ENCODE measurements around the gene ABCB6. TPM values are rescaled to one million over a fixed set of nuclear protein-coding genes. Genes with fewer than 3 reads are reported as not detected.
"Not testable (repeated sequence)": the region's sequence is repeated elsewhere in the genome, so short reads cannot be mapped to it uniquely, and the experiment has no call there.

The ABCB6 gene
- 10 to 100 TPM; 14.2 to 23.0 TPM for total RNA-seq
- long read RNA-seq, transcript ABCB6-201 (19 exons, 3,045 nt) = major isoform, 48 of 56 reads
- long read RNA-seq, partial matches to known transcripts = 2 of 56 reads
- long read RNA-seq, other reads (novel, unspliced or antisense) = 5 of 56 reads

DNA sequence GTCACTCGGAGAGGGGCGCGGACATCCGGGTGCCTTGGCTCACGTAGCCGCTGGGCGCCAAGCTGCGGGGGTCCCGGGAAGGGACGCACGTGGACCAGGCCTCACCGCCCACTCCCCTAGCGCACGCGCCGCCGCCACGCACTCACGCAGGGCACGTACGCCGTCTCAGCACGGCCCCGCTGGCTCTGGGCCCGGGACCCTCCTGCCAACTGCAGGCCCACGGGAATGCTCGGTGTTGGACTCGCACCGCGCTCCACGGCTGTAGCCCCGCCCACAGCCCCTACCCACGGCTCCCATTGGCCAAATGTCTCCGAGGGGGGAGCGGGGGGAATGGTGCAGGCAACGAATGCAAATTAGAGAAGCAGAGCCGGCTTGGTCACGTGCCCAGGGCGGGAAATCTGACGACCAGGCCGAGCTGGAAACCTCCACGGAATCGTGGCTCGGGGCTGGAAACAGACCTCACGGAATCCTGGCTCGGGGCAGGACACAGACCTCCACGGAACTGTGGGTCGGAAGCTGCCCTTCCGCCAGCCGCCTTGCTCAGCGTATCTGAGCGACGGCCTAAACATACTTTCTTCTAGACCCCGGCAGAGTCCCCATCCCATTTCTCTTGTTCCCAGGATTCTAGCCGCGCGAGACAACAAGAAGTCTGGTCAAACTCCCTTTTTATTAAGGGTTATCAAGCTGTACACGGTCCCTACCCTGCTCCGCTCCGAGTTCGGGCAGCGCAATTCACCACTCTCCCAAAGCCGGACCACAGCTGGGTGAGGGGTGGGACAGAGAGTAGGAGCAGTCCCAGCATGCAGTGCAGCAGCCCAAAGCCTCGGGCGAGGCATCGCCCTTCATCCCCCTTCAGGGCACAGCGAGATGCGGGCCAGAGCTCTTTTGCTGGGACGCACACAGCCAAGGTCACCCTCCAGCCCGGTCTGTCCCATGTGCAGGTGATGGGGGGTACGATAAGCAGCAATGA, at the start of gene ABCB6:
TSS of gene ABCB6 (minus strand) at position 227 of the 970 bp plus-strand sequence. CDS start 285 bp downstream, outside the sequence.
- intact Hi-C loops (cut with DNase I) = loop anchor here (5.0 kb wide), 1 partner anchor 42 kb away; the partner anchor contains the start of genes CNPPD1 (in 2 of the 2) and RETREG2 (in 2 of the 2)
- peak; percentile 91 for ATAC-seq
- peak; percentile 99 for DNase-seq

DNA sequence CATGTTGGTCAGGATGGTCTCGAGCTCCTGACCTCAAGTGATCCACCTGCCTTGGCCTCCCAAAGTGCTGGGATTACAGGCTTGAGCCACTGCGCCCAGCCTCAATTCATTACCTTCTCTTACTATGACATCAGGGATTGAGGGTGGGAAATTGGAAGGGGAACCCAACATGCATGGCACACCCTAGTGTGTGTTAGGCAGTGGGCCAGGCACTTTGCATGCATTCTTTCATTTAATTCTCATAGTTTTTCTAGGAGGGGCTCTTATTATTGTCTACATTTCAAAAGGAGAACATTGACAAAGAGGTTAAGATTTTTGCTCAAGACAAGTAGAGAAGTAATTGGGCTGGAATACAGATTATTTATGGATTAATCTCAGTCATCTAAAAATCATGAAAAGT, 49.5 kb upstream of the ABCB6 start:
- ATAC-seq (no peak), DNase-seq (no peak)
- intact Hi-C loops (cut with DNase I) = no loop called here

DNA sequence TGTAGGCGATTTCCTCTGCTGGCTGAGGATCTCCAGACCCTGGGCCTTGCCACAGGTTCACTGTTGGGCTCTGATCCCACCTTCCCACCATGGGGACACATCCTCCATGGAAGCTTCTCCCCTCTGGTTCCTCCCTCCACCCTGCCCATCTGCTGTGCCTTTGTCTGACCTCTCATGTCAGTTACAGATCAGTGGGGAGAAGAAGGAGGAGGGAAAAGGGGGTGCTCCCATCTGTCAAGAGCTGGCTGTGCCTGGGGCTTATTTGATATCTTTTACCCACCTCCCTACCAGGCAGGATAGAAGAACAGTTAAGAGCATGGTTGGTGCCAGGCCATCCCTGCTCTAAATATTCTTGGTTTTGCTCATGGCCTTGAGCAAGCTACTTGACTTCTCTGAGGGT, 48.1 kb upstream of the ABCB6 start:
- ATAC-seq (no peak), DNase-seq (no peak)
- intact Hi-C loops (cut with DNase I) = no loop called here

DNA sequence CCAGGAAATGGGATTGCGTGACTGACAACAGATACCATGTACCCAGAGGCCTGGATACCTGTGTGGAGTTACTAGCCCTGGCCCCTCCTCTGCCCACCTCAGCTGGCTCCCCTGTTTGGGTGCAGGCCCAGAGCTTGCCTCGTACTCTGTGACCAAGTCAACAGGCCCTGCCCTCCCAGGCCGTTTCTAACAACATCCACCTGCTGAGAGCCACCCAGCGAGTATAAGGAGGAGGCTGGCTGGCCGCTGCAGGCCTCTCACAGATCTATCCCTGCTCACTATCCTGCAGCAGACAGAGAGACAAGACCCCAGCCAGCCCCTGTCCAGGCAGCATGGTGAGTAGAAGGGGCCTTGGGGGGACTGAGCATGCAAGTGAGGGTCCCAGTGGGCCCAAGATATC, 47.5 kb upstream of the ABCB6 start:
- intact Hi-C loops (cut with DNase I) = no loop called here
- DNase-seq (no peak), ATAC-seq (no peak)

DNA sequence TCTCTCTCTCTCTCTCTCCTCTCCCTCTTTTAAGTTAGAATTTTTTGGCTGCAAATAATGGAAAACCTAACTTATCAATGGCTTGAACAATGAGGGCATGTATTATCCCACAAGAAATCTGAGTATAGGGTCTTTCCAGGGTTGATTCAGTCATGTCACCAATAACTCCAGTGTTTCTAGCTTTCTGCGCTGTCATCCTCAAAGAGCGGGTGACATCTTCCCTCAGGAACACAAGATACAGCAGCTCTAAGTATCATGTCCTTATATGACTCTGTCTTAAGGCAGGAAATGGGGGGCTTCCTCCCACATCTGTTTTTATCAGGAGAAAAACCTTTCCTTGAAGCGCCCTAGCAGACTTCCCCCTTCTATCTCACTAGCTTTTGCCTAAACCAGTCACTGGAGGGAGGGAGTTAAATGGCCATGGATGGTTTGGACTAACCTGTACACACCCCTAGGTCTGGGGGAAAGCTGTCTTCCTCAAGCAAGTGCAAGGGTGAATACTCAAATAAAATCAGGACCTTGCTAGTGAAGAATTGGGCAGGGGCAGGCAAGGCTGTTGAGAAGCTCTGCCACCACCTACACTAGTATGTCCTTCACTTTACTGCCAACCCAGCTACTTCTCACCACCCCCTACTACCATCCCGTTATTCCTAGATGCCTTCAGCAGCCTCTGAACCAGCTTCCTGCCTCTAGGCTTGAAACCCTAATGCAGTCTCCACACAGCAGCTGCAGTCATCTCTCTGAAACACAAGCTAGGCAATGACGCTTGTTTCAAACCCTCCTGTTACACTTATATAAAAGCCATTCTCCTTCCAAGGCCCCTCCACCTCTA, 42.5 kb upstream of the ABCB6 start:
- no peak for ATAC-seq
- intact Hi-C loops (cut with DNase I) = no loop called here
- DNase-seq = no peak

DNA sequence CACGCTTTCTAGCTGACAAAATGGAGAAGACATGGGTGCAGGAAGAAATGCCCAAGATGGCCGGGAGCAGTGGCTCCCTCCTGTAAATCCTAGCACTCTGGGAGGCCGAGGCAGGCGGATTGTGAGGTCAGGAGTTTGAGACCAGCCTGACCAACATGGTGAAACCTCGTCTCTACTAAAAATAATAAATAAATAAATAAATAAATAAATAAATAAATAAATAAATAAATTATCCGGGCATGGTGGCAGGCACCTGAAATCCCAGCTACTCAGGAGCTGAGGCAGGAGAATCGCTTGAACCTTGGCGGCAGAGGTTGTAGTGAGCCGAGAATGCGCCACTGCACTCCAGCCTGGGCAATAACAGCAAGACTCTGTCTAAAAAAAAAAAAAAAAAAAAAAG, 40.2 kb upstream of the ABCB6 start:
- intact Hi-C loops (cut with DNase I); DNase-seq; ATAC-seq: not testable (repeated sequence)

DNA sequence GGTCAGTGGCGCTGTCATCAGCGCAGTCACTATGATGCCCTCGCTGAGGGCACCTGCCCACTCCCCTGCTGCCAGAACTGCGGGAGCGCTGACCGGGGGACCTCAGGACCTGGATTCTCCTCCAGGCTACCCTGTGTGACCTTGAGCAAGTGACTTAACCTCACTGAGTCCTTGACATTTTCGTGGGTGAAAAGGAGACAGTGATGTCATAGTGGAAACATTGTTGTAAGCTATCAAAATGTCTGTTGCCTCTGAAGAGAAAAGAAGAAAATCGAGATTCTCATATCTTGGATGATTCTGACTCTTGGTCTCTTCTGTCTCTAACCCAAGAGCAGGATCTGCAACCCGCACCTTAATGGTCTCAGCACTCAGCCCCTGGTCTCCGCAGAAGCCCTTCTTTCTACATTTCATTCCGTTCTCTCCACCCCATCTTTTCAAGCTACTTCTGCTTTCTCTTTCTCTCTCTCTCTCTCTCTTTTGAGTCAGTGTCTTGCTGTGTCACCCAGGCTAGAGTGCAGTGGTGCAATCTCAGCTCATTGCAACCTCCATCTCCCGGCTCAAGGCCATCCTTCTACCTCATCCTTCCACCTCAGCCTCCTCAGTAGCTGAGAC, 35.9 kb upstream of the ABCB6 start:
- ATAC-seq (peak in 1 of 2 donors; percentile 7), DNase-seq (no peak)
- intact Hi-C loops (cut with DNase I) = no loop called here

DNA sequence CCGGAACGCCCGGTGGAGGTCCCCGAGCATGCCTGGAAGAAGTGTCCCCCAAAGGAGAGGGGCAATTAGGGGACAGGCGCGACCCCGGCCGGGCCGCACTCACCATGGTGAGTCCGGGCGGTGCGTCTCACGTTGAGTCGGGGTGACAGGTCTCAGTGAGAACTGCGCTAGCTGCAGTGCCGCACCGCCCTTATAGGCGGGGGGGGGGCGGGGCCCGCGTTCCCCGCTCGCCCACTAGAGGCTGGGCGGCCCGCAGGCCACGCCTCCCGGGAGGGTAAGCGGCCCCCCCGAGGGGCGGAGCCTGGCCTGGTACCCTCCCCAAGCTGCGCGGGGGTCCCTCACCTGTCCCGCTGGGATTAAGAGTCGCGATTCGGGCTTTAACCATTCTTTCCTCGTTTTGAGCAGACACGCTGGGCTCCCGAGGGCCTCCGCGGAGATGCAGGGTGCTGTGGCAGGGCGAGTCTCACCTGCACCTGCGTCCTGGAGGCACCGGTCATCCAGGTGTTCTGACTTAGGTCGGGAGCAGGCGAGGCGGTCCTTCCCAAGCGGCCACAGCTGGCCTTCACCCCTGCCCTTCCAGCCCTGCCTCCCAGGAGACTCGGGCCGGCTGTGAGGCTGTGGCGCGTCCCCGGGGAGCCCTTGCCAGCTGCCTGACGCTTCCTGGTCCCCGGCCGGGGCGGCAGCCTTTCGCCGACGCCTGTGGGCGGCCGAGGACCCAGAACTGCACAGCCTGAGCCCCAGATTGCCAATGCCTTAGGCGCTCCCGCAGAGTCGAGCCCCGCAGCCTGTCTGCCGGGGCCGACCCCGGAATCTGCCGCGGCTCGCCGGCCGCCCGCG, 35.2 kb upstream of the ABCB6 start, which contains the start of gene TUBA4A:
TSS of gene TUBA4A (minus strand) at position 166 of the 837 bp plus-strand sequence. CDS start at position 106, 60 bp downstream.
- peak; percentile 92 to 93 for ATAC-seq

DNA sequence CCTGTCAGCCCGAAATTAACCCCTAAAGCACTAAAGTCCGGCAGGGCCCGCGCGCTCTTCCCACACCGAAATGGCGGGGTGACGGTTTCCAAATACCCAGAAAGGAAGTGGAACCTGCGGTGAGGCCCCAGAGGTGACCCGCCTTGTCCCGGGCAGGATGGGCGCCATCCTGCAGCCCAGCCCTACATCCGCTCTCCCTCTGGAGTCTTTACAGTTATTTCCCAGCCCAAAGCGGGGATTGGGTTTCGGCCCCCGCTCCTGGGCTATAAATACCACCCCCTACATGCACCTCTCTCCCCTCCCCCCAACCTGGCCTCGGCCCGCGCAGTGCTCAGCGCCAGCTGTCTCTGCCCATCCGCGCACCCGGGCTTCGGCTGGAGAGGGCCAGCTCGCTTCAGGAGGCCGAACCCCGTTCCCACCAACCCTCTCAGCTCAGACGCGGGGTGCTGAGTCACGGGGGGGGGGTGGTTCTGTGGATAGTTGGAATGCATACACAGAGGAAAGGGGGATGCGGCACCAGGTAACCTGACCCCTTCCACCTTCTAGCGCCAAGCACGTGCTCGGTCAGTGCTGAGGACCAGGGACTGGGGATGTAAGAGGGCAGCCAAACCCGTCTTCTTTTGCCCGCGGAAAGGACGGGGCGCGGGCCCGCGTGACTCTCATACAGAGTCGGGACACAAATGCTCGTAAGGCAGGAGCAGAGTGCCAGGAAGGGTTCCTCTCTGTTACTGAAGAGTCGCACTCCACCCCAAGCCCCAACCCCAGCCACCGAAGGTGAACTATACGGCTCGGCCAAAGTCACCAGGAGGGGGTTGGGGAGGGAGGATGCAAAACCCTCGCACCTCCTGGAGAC, 34.4 kb upstream of the ABCB6 start, which contains the start of gene TUBA4B:
TSS of gene TUBA4B (plus strand) at position 344 of the 853 bp plus-strand sequence. CDS start at position 509, 165 bp downstream.
- DNase-seq = no peak
- peak; percentile 26 to 35 for ATAC-seq
- intact Hi-C loops (cut with DNase I) = no loop called here

More for the DNA sequence above, 35.2 kb upstream of the ABCB6 start, which contains the start of gene TUBA4A:
- peak; percentile 91 for DNase-seq
- intact Hi-C loops (cut with DNase I) = no loop called here

DNA sequence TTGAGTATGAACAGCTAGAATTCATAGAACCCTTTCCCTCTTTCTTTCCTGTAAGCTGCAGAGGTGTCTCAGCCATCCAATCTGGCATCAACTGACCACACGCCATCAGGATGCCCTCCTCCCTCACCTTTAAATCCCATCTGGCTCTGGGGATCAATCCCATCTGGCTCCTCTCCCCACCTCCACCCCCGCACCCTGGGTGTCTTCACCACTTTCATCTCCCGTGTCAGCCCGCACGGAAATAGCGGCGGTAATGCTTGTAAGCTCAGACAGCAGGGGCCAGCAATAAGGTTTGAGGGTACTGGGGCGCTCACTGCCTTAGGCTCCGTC, 33.8 kb upstream of the ABCB6 start:
- DNase-seq (no peak), ATAC-seq (no peak)
- intact Hi-C loops (cut with DNase I) = no loop called here

DNA sequence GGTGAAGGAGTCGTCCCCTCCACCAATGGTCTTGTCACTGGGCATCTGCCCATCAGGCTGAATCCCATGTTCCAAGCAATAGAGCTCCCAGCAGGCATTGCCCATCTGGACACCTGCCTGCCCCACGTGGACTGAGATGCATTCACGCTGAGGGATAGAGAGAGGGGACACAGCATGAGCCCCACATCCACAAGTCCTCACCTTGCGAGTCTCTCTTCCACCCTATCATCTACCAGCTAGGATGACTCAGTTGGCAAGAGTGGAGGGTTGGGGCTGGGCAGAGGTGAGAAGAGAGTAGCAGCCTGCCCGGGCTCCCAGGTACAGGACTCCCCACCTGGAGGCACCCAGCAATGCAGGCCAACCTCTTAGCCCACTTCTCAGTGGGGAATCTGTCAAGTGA, 33.3 kb upstream of the ABCB6 start:
- intact Hi-C loops (cut with DNase I) = no loop called here
- ATAC-seq = no peak
- DNase-seq = no peak

DNA sequence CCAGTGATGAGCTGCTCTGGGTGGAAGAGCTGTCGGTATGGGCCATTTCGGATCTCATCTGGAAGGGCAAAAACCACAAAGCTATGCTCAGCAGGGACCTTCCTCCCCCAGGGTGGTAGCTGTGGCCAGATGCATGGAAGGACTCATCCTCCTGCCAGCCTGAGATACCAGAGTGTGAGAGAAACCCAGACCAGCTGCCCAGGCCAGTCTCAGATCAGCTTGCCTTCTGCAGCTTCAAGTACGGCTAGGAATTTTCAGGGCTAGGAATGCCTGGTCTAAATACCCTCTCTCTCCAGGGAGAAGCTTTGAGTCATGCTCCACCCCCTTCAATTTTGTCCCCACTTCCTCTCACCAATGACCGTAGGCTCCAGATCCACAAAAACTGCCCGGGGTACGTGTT, 32.9 kb upstream of the ABCB6 start:
- intact Hi-C loops (cut with DNase I) = no loop called here
- ATAC-seq = no peak
- no peak for DNase-seq

DNA sequence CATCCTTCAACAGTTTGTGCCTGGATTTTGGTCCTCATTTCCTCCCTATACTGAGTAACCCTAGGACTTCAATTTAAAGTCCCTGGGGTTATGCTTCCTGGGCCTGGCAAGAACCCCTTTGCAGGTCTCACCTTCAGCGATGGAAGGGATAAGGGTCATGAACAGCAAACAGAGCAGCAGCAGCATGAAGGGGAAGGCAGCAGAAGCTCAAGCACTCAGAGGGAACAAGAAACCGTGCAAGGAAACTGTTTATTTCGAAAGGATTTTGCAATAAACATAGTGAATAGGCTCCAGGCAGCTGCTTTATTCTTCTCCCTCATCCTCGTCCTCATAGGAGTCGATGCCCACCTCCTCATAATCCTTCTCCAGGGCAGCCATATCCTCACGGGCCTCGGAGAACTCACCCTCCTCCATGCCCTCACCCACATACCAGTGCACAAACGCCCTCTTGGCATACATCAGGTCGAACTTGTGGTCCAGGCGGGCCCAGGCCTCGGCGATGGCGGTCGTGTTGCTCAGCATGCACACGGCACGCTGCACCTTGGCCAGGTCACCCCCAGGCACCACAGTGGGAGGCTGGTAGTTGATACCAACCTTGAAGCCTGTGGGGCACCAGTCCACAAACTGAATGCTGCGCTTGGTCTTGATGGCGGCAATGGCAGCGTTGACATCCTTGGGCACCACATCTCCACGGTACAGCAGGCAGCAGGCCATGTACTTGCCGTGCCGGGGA, 31.5 kb upstream of the ABCB6 start:
- intact Hi-C loops (cut with DNase I) = no loop called here
- ATAC-seq (no peak), DNase-seq (no peak)

DNA sequence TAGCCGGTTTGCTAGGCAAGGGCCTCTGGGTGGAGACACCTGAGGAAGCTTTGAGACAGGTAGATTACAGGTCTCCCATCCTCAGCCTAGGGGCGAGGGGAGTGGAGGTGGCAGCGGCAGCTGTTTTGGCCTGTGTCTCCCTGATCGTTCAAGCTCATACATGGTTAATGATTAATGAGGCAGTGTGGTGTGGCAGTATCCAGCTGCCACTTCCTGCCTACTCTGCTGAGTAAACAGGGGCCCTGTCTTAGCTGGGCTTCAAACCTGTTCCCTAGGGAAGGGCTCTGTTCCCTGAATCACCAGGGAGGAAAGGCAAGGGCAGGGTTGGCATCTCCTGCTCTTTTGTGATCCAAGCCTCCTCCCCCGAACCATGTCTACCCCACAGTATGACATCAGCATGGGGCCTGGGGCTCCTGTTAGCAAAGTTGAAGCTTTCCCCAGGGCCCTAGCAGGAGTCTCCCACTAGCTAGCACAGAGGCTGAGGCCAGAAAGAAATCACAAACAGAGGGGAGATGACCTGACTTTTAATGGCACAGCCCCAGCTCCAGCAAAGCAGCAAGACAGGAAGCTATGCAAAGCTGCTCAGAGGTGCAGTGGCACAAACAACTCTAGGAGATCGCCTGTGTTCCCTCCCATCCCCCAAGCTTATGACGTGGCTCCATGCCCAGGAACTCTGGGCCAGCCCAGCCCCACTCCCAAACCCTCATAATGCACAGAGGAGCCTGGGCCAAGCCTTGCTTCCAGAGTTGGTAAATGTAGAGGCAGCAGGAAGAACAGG, 30.6 kb upstream of the ABCB6 start:
- intact Hi-C loops (cut with DNase I) = loop anchor here in 1 of 2 donors (10.0 kb wide), 1 partner anchor 45 kb away; no protein-coding TSS in a partner anchor
- DNase-seq (peak; percentile 64), ATAC-seq (peak; percentile 4 to 21)

DNA sequence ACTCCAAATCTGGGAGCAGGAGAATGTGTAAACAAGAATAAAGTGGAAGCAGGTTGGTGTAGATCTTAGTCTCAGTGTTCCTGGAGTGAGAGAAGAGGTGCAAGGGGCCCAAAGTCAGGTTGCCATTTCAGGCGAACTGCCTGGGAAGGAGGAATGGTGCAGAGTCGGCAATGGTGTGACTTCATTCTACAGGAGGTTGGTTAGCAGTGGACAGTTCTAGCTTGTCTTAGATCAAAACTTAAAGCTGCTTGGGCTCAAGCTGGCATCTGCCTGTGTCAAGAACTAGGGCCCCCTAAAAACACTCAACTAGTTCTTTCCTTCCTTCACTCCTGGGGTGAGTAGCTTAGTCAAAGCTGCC, 30.1 kb upstream of the ABCB6 start:
- intact Hi-C loops (cut with DNase I) = loop anchor here in 1 of 2 donors (10.0 kb wide), 1 partner anchor 46 kb away; no protein-coding TSS in a partner anchor
- DNase-seq (no peak), ATAC-seq (no peak)
